ENCODE data around the gene ECI1.

Gene ECI1

GRCh38 chr16:2198283-2198682 is 53.1 kb downstream of the ECI1 start:
- H3K4me1 ChIP-seq, result peaks cover 7% of the 10 kb centered on the region
- no peak overlapping the region for H3K4me3 ChIP-seq (ENCODE audit: low read depth, low read length)
- H3K79me2 ChIP-seq, result peaks cover 2% of the 10 kb centered on the region
- H3K36me3 ChIP-seq (ENCODE audit: control insufficient read depth, insufficient read depth, low read length), result no peaks in the 10 kb centered on the region
- TF ChIP-seq CTCF (IDR thresholded peaks at IDR 0.05), result no peak
- H3K9me3 ChIP-seq (ENCODE audit: control insufficient read depth, low read length), result no peaks in the 10 kb centered on the region
- H3K27me3 ChIP-seq (ENCODE audit: control insufficient read depth, insufficient read depth, low read length), result no peaks in the 10 kb centered on the region
- no peak overlapping the region for H2AFZ ChIP-seq
- H3K9ac ChIP-seq, result no peak overlapping the region
- H3K27ac ChIP-seq, result no peak overlapping the region
- no peak overlapping the region for H3K4me2 ChIP-seq (ENCODE audit: low read length)

GRCh38 chr16:2197765-2198164 is 53.6 kb downstream of the ECI1 start:
- Histone ChIP-seq H3K27ac (no peak overlapping the region), H2AFZ (no peak overlapping the region), H3K79me2 (peaks cover 2% of the 10 kb centered on the region), H3K4me1 (peaks cover 7% of the 10 kb centered on the region), H3K4me3 (ENCODE audit: low read depth, low read length) (no peak overlapping the region), H3K36me3 (ENCODE audit: control insufficient read depth, insufficient read depth, low read length) (no peaks in the 10 kb centered on the region), H3K27me3 (ENCODE audit: control insufficient read depth, insufficient read depth, low read length) (no peaks in the 10 kb centered on the region), H3K9me3 (ENCODE audit: control insufficient read depth, low read length) (no peaks in the 10 kb centered on the region), H3K4me2 (ENCODE audit: low read length) (no peak overlapping the region), H3K9ac (no peak overlapping the region)
- no peak for TF ChIP-seq CTCF (IDR thresholded peaks at IDR 0.05)

- Histone ChIP-seq H3K79me2 (peaks cover 2% of the 10 kb centered on the region), H3K27me3 (ENCODE audit: control insufficient read depth, insufficient read depth, low read length) (no peaks in the 10 kb centered on the region), H3K9ac (no peak overlapping the region), H3K36me3 (ENCODE audit: control insufficient read depth, insufficient read depth, low read length) (no peaks in the 10 kb centered on the region), H3K27ac (no peak overlapping the region), H3K4me2 (ENCODE audit: low read length) (peak overlapping the region; percentile 38), H3K4me1 (peaks cover 7% of the 10 kb centered on the region), H3K4me3 (ENCODE audit: low read depth, low read length) (no peak overlapping the region), H2AFZ (peak overlapping the region; percentile 41), H3K9me3 (ENCODE audit: control insufficient read depth, low read length) (no peaks in the 10 kb centered on the region)
- no peak for TF ChIP-seq CTCF (IDR thresholded peaks at IDR 0.05)
These were observed 54.3 kb downstream of the ECI1 start for GRCh38 chr16:2196981-2197511.

- Histone ChIP-seq H3K4me1 (peaks cover 7% of the 10 kb centered on the region), H3K79me2 (peaks cover 2% of the 10 kb centered on the region), H2AFZ (peak within 1 kb of the TSS; percentile 76), H3K36me3 (ENCODE audit: control insufficient read depth, insufficient read depth, low read length) (no peaks in the 10 kb centered on the region), H3K4me3 (ENCODE audit: low read depth, low read length) (peak within 1 kb of the TSS; percentile 53), H3K9ac (no peak within 1 kb of the TSS), H3K9me3 (ENCODE audit: control insufficient read depth, low read length) (no peaks in the 10 kb centered on the region), H3K27ac (no peak within 1 kb of the TSS), H3K4me2 (ENCODE audit: low read length) (peak within 1 kb of the TSS; percentile 82), H3K27me3 (ENCODE audit: control insufficient read depth, insufficient read depth, low read length) (no peaks in the 10 kb centered on the region)
- no peak for TF ChIP-seq CTCF (IDR thresholded peaks at IDR 0.05)
These were observed 55.0 kb downstream of the ECI1 start, which contains the start of gene CASKIN1 for GRCh38 chr16:2196162-2196980. Gene CASKIN1, minus strand, starts transcription at chr16:2196605. Its CDS starts 173 bp downstream, at chr16:2196432.
